Measurements from ENCODE around the gene KCNK5. TPM values are rescaled to one million over a fixed set of nuclear protein-coding genes. Genes with fewer than 3 reads are reported as not detected.
A peak's percentile ranks its signal among the peaks of the same experiment; 100 is the strongest.

Gene KCNK5
- total and polyA plus RNA-seq, 4 donors: 3.7 to 19.1 (median 7.5) TPM

DNA sequence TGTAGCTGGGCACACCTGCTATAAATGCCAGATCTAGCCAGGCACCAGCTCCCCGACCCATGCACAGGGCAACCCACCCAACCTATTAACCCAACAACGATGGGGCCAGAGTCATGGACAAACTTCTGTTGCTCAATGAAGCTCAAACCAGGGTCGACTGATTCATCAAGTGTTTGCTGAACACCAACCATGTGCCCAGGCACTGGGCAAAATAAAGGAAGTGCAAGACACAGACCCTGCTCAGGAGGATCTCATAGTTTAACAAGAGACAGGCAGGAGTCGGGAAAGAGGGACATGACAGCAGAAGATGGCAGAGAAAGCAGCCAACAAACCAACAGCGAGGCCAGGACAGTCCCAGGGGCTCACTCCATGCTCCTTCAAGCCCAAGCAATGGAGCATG is 18.8 kb downstream of the KCNK5 start:
- WGBS: 62% methylated on average over 5 of the region's 5 CpGs
- Histone ChIP-seq H3K27me3 (ENCODE audit: control insufficient read depth in 4 of 4, insufficient read depth in 4 of 4, low read length in 3 of 4) (no peaks in the 10 kb centered on the region), H3K36me3 (ENCODE audit: control insufficient read depth in 4 of 4, insufficient read depth in 3 of 4, low read depth in 1 of 4, low read length in 3 of 4) (no peaks in the 10 kb centered on the region), H3K4me3 (ENCODE audit: low read depth in 1 of 3, low read length in 3 of 3) (no peak overlapping the region), H3K9me3 (ENCODE audit: control insufficient read depth in 4 of 4, low read length in 3 of 4) (no peaks in the 10 kb centered on the region), H3K9ac (ENCODE audit: low read depth in 1 of 2, low read length in 2 of 2) (no peak overlapping the region), H3K27ac (ENCODE audit: low read depth in 1 of 2, low read length in 2 of 2) (peak overlapping the region; percentile 58 to 69), H3K4me1 (ENCODE audit: control insufficient read depth in 4 of 4, insufficient read depth in 4 of 4, low read length in 3 of 4) (peaks cover 23 to 94% (median 83%) of the 10 kb centered on the region in 4 donors)
- TF ChIP-seq RXRA (IDR thresholded peaks at IDR 0.05) (peak in 1 of 2 donors; percentile 5), GABPA (IDR thresholded peaks at IDR 0.05 in 1 of 2, conservative IDR thresholded peaks at IDR 0.05 in 1 of 2) (no peak), FOXA2 (IDR thresholded peaks at IDR 0.05) (no peak)
- TF ChIP-seq, protein P1, sequence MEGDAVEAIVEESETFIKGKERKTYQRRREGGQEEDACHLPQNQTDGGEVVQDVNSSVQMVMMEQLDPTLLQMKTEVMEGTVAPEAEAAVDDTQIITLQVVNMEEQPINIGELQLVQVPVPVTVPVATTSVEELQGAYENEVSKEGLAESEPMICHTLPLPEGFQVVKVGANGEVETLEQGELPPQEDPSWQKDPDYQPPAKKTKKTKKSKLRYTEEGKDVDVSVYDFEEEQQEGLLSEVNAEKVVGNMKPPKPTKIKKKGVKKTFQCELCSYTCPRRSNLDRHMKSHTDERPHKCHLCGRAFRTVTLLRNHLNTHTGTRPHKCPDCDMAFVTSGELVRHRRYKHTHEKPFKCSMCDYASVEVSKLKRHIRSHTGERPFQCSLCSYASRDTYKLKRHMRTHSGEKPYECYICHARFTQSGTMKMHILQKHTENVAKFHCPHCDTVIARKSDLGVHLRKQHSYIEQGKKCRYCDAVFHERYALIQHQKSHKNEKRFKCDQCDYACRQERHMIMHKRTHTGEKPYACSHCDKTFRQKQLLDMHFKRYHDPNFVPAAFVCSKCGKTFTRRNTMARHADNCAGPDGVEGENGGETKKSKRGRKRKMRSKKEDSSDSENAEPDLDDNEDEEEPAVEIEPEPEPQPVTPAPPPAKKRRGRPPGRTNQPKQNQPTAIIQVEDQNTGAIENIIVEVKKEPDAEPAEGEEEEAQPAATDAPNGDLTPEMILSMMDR (IDR thresholded peaks at IDR 0.05; ENCODE audit: low read depth, low read length, missing input control): no peak
- no peak for DNase-seq (ENCODE audit: low spot score)

DNA sequence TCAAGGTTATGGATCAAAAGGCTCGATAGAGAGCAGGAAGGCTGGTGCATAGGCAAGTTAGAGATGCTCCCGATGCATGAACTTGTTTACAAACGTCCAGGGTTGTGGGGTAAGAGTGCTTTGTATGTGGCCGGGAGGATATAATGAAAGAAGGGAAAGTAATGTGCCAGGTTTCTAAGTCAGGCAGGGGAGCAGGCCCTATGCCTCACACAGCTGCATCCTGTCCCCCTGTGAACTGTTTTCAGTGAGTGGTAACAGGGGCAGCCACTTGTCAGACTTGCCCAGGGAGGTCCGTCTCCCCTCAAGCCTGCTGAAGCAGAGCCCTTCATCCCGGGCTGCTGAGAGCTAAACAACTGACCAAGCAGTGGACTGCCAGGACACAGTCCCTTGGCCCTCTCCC is 19.4 kb downstream of the KCNK5 start:
- Histone ChIP-seq H3K4me3 (ENCODE audit: low read depth in 1 of 3, low read length in 3 of 3) (no peak overlapping the region), H3K36me3 (ENCODE audit: control insufficient read depth in 4 of 4, insufficient read depth in 3 of 4, low read depth in 1 of 4, low read length in 3 of 4) (no peaks in the 10 kb centered on the region), H3K4me1 (ENCODE audit: control insufficient read depth in 4 of 4, insufficient read depth in 4 of 4, low read length in 3 of 4) (peaks cover 25 to 93% (median 80%) of the 10 kb centered on the region in 4 donors), H3K27ac (ENCODE audit: low read depth in 1 of 2, low read length in 2 of 2) (peak overlapping the region; percentile 58 to 69), H3K9me3 (ENCODE audit: control insufficient read depth in 4 of 4, low read length in 3 of 4) (no peaks in the 10 kb centered on the region), H3K9ac (ENCODE audit: low read depth in 1 of 2, low read length in 2 of 2) (no peak overlapping the region), H3K27me3 (ENCODE audit: control insufficient read depth in 4 of 4, insufficient read depth in 4 of 4, low read length in 3 of 4) (no peaks in the 10 kb centered on the region)
- WGBS: 59% methylated on average over 6 of the region's 6 CpGs
- no peak for DNase-seq (ENCODE audit: low spot score)
- TF ChIP-seq FOXA2 (IDR thresholded peaks at IDR 0.05) (no peak), EGR1 (IDR thresholded peaks at IDR 0.05; ENCODE audit: low read depth in 2 of 2) (no peak), GABPA (IDR thresholded peaks at IDR 0.05 in 1 of 2, conservative IDR thresholded peaks at IDR 0.05 in 1 of 2) (no peak), SP1 (IDR thresholded peaks at IDR 0.05) (no peak), NR2F2 (IDR thresholded peaks at IDR 0.05) (no peak), RXRA (IDR thresholded peaks at IDR 0.05) (no peak), HNF4A (conservative IDR thresholded peaks at IDR 0.05) (no peak), JUND (IDR thresholded peaks at IDR 0.05) (no peak), ZBTB33 (IDR thresholded peaks at IDR 0.05) (no peak), TAF1 (conservative IDR thresholded peaks at IDR 0.05) (no peak), FOXA1 (IDR thresholded peaks at IDR 0.05) (no peak), RAD21 (IDR thresholded peaks at IDR 0.05) (no peak), REST (IDR thresholded peaks at IDR 0.05) (no peak)
- TF ChIP-seq, protein P1 (IDR thresholded peaks at IDR 0.05; ENCODE audit: low read depth, low read length, missing input control): no peak
